HFFc6 (cell line): Measurements from ENCODE around the gene EVPLL. TPM values are rescaled to one million over a fixed set of nuclear protein-coding genes. Genes with fewer than 3 reads are reported as not detected.

ENCODE experiments used
- DNase-seq: peaks from one replicate; pipeline ENCODE4 v3.0.0-alpha.2; 2018
- H3K27ac Mint-ChIP-seq: 2 replicates; pipeline ENCODE4 v1.8.0; 2020; ENCODE audit warnings: mild to moderate bottlenecking, mixed read lengths
- H3K27me3 Mint-ChIP-seq: 2 replicates; pipeline ENCODE4 v1.8.0; 2021; ENCODE audit warnings: mild to moderate bottlenecking, moderate library complexity, mixed read lengths; ENCODE audit not compliant: insufficient read depth
- H3K36me3 Mint-ChIP-seq: 2 replicates; pipeline ENCODE4 v1.8.0; 2021; ENCODE audit warnings: low read depth, mixed read lengths
- H3K4me1 Mint-ChIP-seq: 2 replicates; pipeline ENCODE4 v1.8.0; 2020; ENCODE audit warnings: low read depth, mixed read lengths
- H3K4me3 Mint-ChIP-seq: 2 replicates; pipeline ENCODE4 v1.8.0; 2020; ENCODE audit warnings: mild to moderate bottlenecking, moderate library complexity, mixed read lengths
- H3K9me3 Mint-ChIP-seq: 2 replicates; pipeline ENCODE4 v1.8.0; 2020; ENCODE audit warnings: mild to moderate bottlenecking, mixed read lengths
- total RNA-seq, 6 experiments: library from RNA; stranded (reverse); fragmentation: NEBNext Ultra II Directional; extraction: Animal tissue kit (Norgen Biotek cat#: 25700); gene quantifications; 2 replicates in 1 of 6; 3 replicates in 5 of 6; pipeline ENCODE4 v1.2.3, GENCODE V29; 2021
- TF ChIP-seq, protein P1 (sequence below): fragments of 200-600 bp; sonication (generic); IDR thresholded peaks from 2 replicates; pipeline ENCODE4 v1.5.0; 2021; ENCODE audit warnings: antibody characterized with exemption, mild to moderate bottlenecking

The EVPLL gene
- total RNA-seq, 6 experiments from 2014 or later = not detected

DNA sequence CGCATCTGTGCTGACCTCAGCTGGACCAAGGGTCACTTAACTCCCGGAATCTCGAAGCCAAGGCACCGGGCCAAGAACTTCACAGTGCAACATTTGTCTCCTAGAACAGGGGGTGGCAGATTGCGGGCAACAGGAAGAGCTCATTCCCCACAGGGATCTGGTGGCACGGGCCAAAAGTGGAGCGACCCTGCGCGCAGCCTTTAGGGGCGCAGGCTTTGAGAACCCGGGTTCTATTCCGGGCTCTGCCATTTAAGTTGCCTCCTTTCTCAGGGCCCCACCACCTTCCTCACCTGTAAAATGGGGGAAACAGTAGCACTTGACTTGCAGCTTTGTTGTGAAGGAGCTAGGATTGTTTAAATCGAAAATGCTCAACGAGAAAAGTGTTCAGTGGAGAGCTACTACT, 14.9 kb upstream of the EVPLL start:
- H3K27ac Mint-ChIP-seq = 0 out of 2 replicates have a peak overlapping the region, but pooled peaks have one; percentile 26

DNA sequence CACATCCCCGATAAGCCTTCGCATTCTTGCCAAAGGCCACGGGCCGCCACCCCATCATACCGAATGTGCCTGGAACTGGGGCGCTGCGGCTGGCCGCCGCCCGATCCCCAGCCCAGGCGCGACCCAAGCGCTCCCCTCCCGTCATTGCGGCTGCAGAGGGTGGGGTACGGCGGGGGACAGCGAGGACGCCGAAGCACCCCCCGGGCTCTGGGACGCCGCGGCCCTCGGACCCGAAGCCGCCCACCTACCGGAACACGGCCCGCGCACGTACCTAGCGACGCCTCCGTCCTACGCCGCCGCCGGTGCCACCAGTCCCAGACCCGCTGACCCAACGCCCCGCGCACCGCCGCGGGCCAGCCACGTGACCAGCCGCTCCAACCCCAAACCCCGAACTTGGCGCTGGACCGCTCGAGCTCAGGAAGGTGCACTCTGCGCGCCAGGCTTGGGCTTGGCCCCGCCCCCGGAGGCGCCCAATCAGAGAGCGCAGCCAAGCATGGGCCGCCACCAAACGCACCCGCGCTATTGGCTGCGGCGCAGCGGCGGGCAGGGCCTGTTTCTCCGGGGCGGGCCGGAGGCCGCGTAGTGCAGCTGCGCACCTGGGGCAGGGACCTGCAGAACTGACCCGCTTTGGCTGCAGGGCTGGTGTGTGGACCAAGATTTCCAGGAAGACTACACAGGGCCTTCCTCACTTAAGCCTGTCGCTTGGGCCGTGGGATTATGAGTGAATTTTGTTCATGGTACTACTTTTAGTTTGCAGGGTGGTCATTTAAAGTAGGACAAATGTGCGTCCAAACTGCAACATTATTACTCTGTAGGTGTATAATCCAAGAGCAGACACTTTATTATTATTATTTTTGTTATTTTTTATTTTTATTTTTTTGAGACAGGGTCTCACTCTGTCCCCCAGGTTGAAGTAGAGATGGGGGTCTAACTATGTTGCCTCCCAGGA, 14.2 kb upstream of the EVPLL start, which contains the start of gene SHMT1:
SHMT1 (minus strand) TSS at position 450 of the 949 bp plus-strand sequence. CDS start 7,569 bp downstream, outside the sequence.
- Mint-ChIP-seq H3K27ac (peak within 1 kb of the TSS; percentile 68; the same call in 1 of the 2 replicates), H3K4me1 (peaks cover 15% of the 10 kb centered on the region), H3K4me3 (peak within 1 kb of the TSS; percentile 88), H3K27me3 (no peaks in the 10 kb centered on the region), H3K9me3 (no peaks in the 10 kb centered on the region), H3K36me3 (no peaks in the 10 kb centered on the region)
- peak; percentile 81 for DNase-seq
- TF ChIP-seq, protein P1, sequence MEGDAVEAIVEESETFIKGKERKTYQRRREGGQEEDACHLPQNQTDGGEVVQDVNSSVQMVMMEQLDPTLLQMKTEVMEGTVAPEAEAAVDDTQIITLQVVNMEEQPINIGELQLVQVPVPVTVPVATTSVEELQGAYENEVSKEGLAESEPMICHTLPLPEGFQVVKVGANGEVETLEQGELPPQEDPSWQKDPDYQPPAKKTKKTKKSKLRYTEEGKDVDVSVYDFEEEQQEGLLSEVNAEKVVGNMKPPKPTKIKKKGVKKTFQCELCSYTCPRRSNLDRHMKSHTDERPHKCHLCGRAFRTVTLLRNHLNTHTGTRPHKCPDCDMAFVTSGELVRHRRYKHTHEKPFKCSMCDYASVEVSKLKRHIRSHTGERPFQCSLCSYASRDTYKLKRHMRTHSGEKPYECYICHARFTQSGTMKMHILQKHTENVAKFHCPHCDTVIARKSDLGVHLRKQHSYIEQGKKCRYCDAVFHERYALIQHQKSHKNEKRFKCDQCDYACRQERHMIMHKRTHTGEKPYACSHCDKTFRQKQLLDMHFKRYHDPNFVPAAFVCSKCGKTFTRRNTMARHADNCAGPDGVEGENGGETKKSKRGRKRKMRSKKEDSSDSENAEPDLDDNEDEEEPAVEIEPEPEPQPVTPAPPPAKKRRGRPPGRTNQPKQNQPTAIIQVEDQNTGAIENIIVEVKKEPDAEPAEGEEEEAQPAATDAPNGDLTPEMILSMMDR = no peak

More for the DNA sequence above, 14.9 kb upstream of the EVPLL start:
- DNase-seq = no peak
- TF ChIP-seq, protein P1 = no peak
- H3K9me3 Mint-ChIP-seq = no peaks in the 10 kb centered on the region
- H3K4me1 Mint-ChIP-seq = peaks cover 15% of the 10 kb centered on the region
- H3K36me3 Mint-ChIP-seq = no peaks in the 10 kb centered on the region
- H3K4me3 Mint-ChIP-seq = peak overlapping the region; percentile 88
- no peaks in the 10 kb centered on the region for H3K27me3 Mint-ChIP-seq

DNA sequence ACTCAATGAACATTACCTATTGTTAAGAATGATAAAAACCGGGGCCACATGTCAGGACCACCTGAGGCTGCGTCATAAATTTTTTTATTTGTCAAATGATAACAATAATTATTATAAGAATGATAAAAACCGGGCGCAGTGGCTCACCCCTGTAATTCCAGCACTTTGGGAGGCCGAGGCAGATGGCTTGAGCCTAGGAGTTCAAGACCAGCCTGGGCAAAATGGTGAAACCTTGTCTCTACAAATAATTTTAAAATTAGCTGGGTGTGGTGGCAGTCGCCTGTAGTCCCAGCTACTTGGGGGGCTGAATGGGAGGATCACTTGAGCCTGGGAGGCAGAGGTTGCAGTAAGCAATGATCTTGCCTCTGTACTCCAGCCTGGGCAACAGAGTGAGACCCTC, 13.4 kb upstream of the EVPLL start:
- Mint-ChIP-seq H3K36me3 (no peaks in the 10 kb centered on the region), H3K4me3 (no peak overlapping the region), H3K27ac (no peak overlapping the region), H3K27me3 (0 out of 2 replicates have a peak, but pooled peaks cover 5% of the 10 kb centered on the region), H3K4me1 (peaks cover 15% of the 10 kb centered on the region), H3K9me3 (no peaks in the 10 kb centered on the region)
- TF ChIP-seq, protein P1 = no peak
- no peak for DNase-seq

DNA sequence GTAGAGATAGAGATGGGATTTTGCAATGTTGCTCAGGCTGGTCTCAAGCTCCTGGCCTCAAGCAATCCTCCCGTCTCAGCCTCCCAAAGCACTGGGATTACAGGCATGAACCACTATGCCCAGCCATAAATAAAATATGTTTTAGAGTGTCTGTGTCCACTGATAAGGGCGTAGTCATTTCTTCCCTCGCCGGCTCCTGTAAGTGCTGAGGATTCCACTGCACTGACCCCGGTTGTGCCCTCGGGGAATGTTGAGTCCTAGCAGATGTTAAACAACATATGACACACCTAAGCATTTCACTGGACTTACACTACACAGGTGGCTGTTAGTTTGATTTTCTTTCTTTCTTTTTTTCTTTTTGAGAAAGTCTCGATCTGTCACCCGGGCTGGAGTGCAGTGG, 8.6 kb upstream of the EVPLL start:
- 0 out of 2 replicates have a peak, but pooled peaks cover 8% of the 10 kb centered on the region for H3K27me3 Mint-ChIP-seq

DNA sequence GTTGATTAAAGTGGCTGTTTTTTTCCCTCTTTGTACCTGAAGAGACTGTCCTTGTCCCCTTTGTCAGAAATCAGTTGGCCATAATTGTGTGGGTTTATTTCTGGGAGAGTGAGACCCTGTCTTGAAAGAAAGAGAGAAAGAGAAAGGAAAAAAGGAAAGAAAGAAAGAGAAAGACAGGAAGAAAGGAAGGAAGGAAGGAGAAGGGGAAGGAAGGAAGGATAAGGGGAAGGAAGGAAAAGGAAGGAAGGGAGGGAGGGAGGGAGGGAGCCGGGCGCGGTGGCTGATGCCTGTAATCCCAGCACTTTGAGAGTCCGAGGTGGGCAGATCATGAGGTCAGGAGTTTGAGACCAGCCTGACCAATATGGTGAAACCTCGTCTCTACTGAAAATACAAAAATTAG, 6.8 kb upstream of the EVPLL start:
- no peaks in the 10 kb centered on the region for H3K36me3 Mint-ChIP-seq
- no peak for DNase-seq
- H3K4me1 Mint-ChIP-seq = peaks cover 10% of the 10 kb centered on the region
- TF ChIP-seq, protein P1 = no peak
- no peaks in the 10 kb centered on the region; the same call in 1 of the 2 replicates for H3K9me3 Mint-ChIP-seq
- H3K27ac Mint-ChIP-seq = no peak overlapping the region
- H3K27me3 Mint-ChIP-seq = 0 out of 2 replicates have a peak, but pooled peaks cover 8% of the 10 kb centered on the region
- H3K4me3 Mint-ChIP-seq = no peak overlapping the region

More for the DNA sequence above, 8.6 kb upstream of the EVPLL start:
- DNase-seq = no peak
- no peak overlapping the region for H3K27ac Mint-ChIP-seq
- TF ChIP-seq, protein P1 = no peak
- H3K4me1 Mint-ChIP-seq = peaks cover 10% of the 10 kb centered on the region
- H3K4me3 Mint-ChIP-seq = no peak overlapping the region
- no peaks in the 10 kb centered on the region for H3K36me3 Mint-ChIP-seq
- no peaks in the 10 kb centered on the region for H3K9me3 Mint-ChIP-seq
